Lower leg skin (tissue), 4 donors: ENCODE data around the gene NKAIN4. TPM values are rescaled to one million over a fixed set of nuclear protein-coding genes. Genes with fewer than 3 reads are reported as not detected.
A peak's percentile ranks its signal among the peaks of the same experiment; 100 is the strongest.

Source experiments
- DNase-seq, 2 donors: peaks; one replicate each; pipeline ENCODE4 v3.0.0-alpha.2; 2019; ENCODE audit warnings: low spot score in 2 of 2
- H3K4me3 ChIP-seq: fragments of 200-600 bp; sonication (generic); 2 replicates; pipeline ENCODE4 v1.5.1; 2017; ENCODE audit warnings: mild to moderate bottlenecking, low read depth; ENCODE audit not compliant: poor library complexity, severe bottlenecking
- CTCF ChIP-seq, 3 donors: fragments of 450-650 bp; IDR thresholded peaks; one replicate each; pipeline ENCODE4 v1.5.1; 2016; ENCODE audit warnings: antibody characterized with exemption in 3 of 3, mild to moderate bottlenecking in 3 of 3, moderate library complexity in 2 of 3
- POLR2A ChIP-seq, 2 donors: fragments of 450-650 bp; IDR thresholded peaks; one replicate each; pipeline ENCODE4 v1.6.1; 2016 to 2017; ENCODE audit warnings: antibody characterized with exemption in 2 of 2, mild to moderate bottlenecking in 1 of 2, moderate library complexity in 1 of 2
- WGBS, 2 donors: methylation state at CpG; one replicate each; pipeline ENCODE4 v1.1.5; 2018; 5-methylcytosine and 5-hydroxymethylcytosine counted together
- intact Hi-C: fragments of 100-400 bp; cut with DNase I; formaldehyde crosslinking; loops from one replicate; pipeline ENCODE4 v1.15.0; 2023; ENCODE audit warnings: low total_unique reads
- total RNA-seq, 4 donors: library from RNA; depleted of rRNA; stranded (reverse); fragments of >200 nt; gene quantifications; one replicate each; pipeline ENCODE4 v1.1.0, GENCODE V29; 2016

Gene NKAIN4
- total RNA-seq, 4 donors from 2014 or later = 0.23 to 1.1 TPM; not detected in 2

GRCh38 chr20:63261060-63261794, 7.0 kb upstream of the NKAIN4 start:
- DNase-seq = no peak
- WGBS, 2 donors = 47 to 49% methylated on average over 17 to 23 of the region's 25 CpGs
- H3K4me3 ChIP-seq = no peak overlapping the region
- no peak for TF ChIP-seq CTCF (IDR thresholded peaks at IDR 0.05)
- TF ChIP-seq POLR2A (IDR thresholded peaks at IDR 0.05) = no peak
- intact Hi-C loops = no loop called here

- no peak for DNase-seq
- H3K4me3 ChIP-seq = no peak overlapping the region
- TF ChIP-seq CTCF (IDR thresholded peaks at IDR 0.05) (no peak), POLR2A (IDR thresholded peaks at IDR 0.05) (no peak)
- WGBS, 2 donors = 92 to 93% methylated on average over 12 to 13 of the region's 15 CpGs
- intact Hi-C loops = no loop called here
Measured at GRCh38 chr20:63260521-63260920, 6.3 kb upstream of the NKAIN4 start.

- TF ChIP-seq CTCF (IDR thresholded peaks at IDR 0.05) (no peak), POLR2A (IDR thresholded peaks at IDR 0.05) (no peak)
- 80 to 87% methylated on average over 25 of the region's 25 CpGs for WGBS, 2 donors
- H3K4me3 ChIP-seq = no peak overlapping the region
- DNase-seq = no peak
- intact Hi-C loops = no loop called here
Measured at GRCh38 chr20:63259734-63260460, 5.6 kb upstream of the NKAIN4 start.

GRCh38 chr20:63258781-63259180, 4.5 kb upstream of the NKAIN4 start:
- intact Hi-C loops = no loop called here
- no peak for DNase-seq
- WGBS, 2 donors = 21 to 33% methylated on average over 5 to 8 of the region's 8 CpGs
- TF ChIP-seq POLR2A (IDR thresholded peaks at IDR 0.05) = no peak
- no peak overlapping the region for H3K4me3 ChIP-seq

GRCh38 chr20:63257629-63258028, 3.4 kb upstream of the NKAIN4 start:
- WGBS, 2 donors = 84 to 85% methylated on average over 13 of the region's 13 CpGs
- no peak overlapping the region for H3K4me3 ChIP-seq
- no peak for TF ChIP-seq CTCF (IDR thresholded peaks at IDR 0.05)
- intact Hi-C loops = no loop called here
- DNase-seq = no peak

- H3K4me3 ChIP-seq = no peak overlapping the region
- TF ChIP-seq CTCF (IDR thresholded peaks at IDR 0.05) (peak in 1 of 3 donors; percentile 17), POLR2A (IDR thresholded peaks at IDR 0.05) (no peak)
- WGBS, 2 donors = 87 to 93% methylated on average over 4 of the region's 4 CpGs
- DNase-seq = no peak
- intact Hi-C loops = no loop called here
Measured at GRCh38 chr20:63256954-63257353, 2.7 kb upstream of the NKAIN4 start.
